Stomach (tissue), 4 donors: ENCODE data around the gene ECHDC1.

Experiments
- CTCF ChIP-seq, 7 experiments: fragments of 450-650 bp in 4 of 7; fragments of 200-600 bp in 3 of 7; sonication (generic) in 3 of 7; IDR thresholded peaks; one replicate each; pipeline ENCODE4 v1.5.1; 2016 to 2019; ENCODE audit warnings: antibody characterized with exemption in 7 of 7, control low read depth in 2 of 7, mild to moderate bottlenecking in 1 of 7
- EP300 ChIP-seq: sonication (generic); formaldehyde crosslinking; IDR thresholded peaks from one replicate; pipeline ENCODE4 v1.6.1; 2017; ENCODE audit warnings: antibody characterized with exemption
- POLR2A ChIP-seq, 4 donors: fragments of 450-650 bp; IDR thresholded peaks; one replicate each; pipeline ENCODE4 v1.6.1; 2016; ENCODE audit warnings: antibody characterized with exemption in 4 of 4, control low read depth in 2 of 4, mild to moderate bottlenecking in 1 of 4, moderate library complexity in 1 of 4
- POLR2AphosphoS5 ChIP-seq, 3 donors: sonication (generic); formaldehyde crosslinking; IDR thresholded peaks; one replicate each; pipeline ENCODE4 v1.6.1; 2016; ENCODE audit warnings: antibody characterized with exemption in 3 of 3

GRCh38 chr6:127262896-127263295 lies 80.5 kb downstream of the ECHDC1 start:
- no peak for TF ChIP-seq CTCF (IDR thresholded peaks at IDR 0.05)
- TF ChIP-seq POLR2A (IDR thresholded peaks at IDR 0.05), result no peak
- TF ChIP-seq EP300, result no peak
- TF ChIP-seq POLR2AphosphoS5 (IDR thresholded peaks at IDR 0.05), result no peak
